Measurements from ENCODE around the gene RNF223. TPM values are rescaled to one million over a fixed set of nuclear protein-coding genes. Genes with fewer than 3 reads are reported as not detected.
"Not testable (repeated sequence)": the region's sequence is repeated elsewhere in the genome, so short reads cannot be mapped to it uniquely, and the experiment has no call there.

RNF223 gene
- total RNA-seq, 1 experiment from 2014 or later, result not detected

- no peak overlapping the region for H3K4me3 ChIP-seq
- H3K9me3 ChIP-seq, result no peaks in the 10 kb centered on the region
- DNase-seq, result no peak
- H3K36me3 ChIP-seq, result no peaks in the 10 kb centered on the region
- no peaks in the 10 kb centered on the region for H3K27me3 ChIP-seq
Observed at GRCh38 chr1:1060281-1061000, 13.7 kb downstream of the RNF223 start.

- H3K36me3 ChIP-seq, result no peaks in the 10 kb centered on the region
- no peaks in the 10 kb centered on the region for H3K27me3 ChIP-seq
- peak; percentile 78 for DNase-seq
- no peaks in the 10 kb centered on the region for H3K9me3 ChIP-seq
- H3K4me3 ChIP-seq, result peak overlapping the region; percentile 52
Observed at GRCh38 chr1:1059494-1060280, 14.4 kb downstream of the RNF223 start.

GRCh38 chr1:1058921-1059493 lies 15.1 kb downstream of the RNF223 start:
- DNase-seq, result peak; percentile 39
- no peaks in the 10 kb centered on the region for H3K9me3 ChIP-seq

GRCh38 chr1:1058088-1058905 lies 15.8 kb downstream of the RNF223 start:
- Histone ChIP-seq H3K9me3 (no peaks in the 10 kb centered on the region), H3K36me3 (no peaks in the 10 kb centered on the region), H3K4me3 (no peak overlapping the region), H3K27me3 (no peaks in the 10 kb centered on the region)
- DNase-seq, result no peak

More at GRCh38 chr1:1058921-1059493, 15.1 kb downstream of the RNF223 start:
- Histone ChIP-seq H3K4me3 (peak overlapping the region; percentile 52), H3K36me3 (no peaks in the 10 kb centered on the region), H3K27me3 (no peaks in the 10 kb centered on the region)

GRCh38 chr1:1057769-1058087 lies 16.4 kb downstream of the RNF223 start:
- not testable (repeated sequence) for H3K9me3 ChIP-seq, H3K36me3 ChIP-seq, H3K4me3 ChIP-seq, DNase-seq, H3K27me3 ChIP-seq

- no peak for DNase-seq
- H3K27me3 ChIP-seq, result no peaks in the 10 kb centered on the region
- H3K9me3 ChIP-seq, result no peaks in the 10 kb centered on the region
- H3K4me3 ChIP-seq, result no peak overlapping the region
- peaks cover 6% of the 10 kb centered on the region; the same call in 1 of the 2 replicates for H3K36me3 ChIP-seq
Observed at GRCh38 chr1:1055841-1056736, 18.0 kb downstream of the RNF223 start.

GRCh38 chr1:1054971-1055370 lies 19.1 kb downstream of the RNF223 start:
- Histone ChIP-seq H3K27me3 (no peaks in the 10 kb centered on the region), H3K9me3 (no peaks in the 10 kb centered on the region), H3K4me3 (no peak overlapping the region), H3K36me3 (peaks cover 6% of the 10 kb centered on the region; the same call in 1 of the 2 replicates)
- DNase-seq, result no peak

- DNase-seq, result no peak
- Histone ChIP-seq H3K9me3 (no peaks in the 10 kb centered on the region), H3K36me3 (peaks cover 6% of the 10 kb centered on the region; the same call in 1 of the 2 replicates), H3K4me3 (no peak overlapping the region), H3K27me3 (no peaks in the 10 kb centered on the region)
Observed at GRCh38 chr1:1054099-1054700, 19.9 kb downstream of the RNF223 start.

GRCh38 chr1:1053682-1054081 lies 20.4 kb downstream of the RNF223 start:
- Histone ChIP-seq H3K27me3 (no peaks in the 10 kb centered on the region), H3K4me3 (no peak overlapping the region), H3K9me3 (no peaks in the 10 kb centered on the region), H3K36me3 (peaks cover 6% of the 10 kb centered on the region; the same call in 1 of the 2 replicates)
- DNase-seq, result no peak

- peaks cover 6% of the 10 kb centered on the region; the same call in 1 of the 2 replicates for H3K36me3 ChIP-seq
- no peaks in the 10 kb centered on the region for H3K9me3 ChIP-seq
- H3K4me3 ChIP-seq, result no peak overlapping the region
- H3K27me3 ChIP-seq, result no peaks in the 10 kb centered on the region
- no peak for DNase-seq
Observed at GRCh38 chr1:1053022-1053421, 21.1 kb downstream of the RNF223 start.

- H3K36me3 ChIP-seq, result peaks cover 6% of the 10 kb centered on the region; the same call in 1 of the 2 replicates
- no peak for DNase-seq
- no peak overlapping the region for H3K4me3 ChIP-seq
- no peaks in the 10 kb centered on the region for H3K27me3 ChIP-seq
- no peaks in the 10 kb centered on the region for H3K9me3 ChIP-seq
Observed at GRCh38 chr1:1052003-1052840, 21.9 kb downstream of the RNF223 start.

GRCh38 chr1:1051127-1051810 lies 22.8 kb downstream of the RNF223 start:
- Histone ChIP-seq H3K27me3 (no peaks in the 10 kb centered on the region), H3K36me3 (peaks cover 6% of the 10 kb centered on the region; the same call in 1 of the 2 replicates), H3K4me3 (no peak overlapping the region), H3K9me3 (no peaks in the 10 kb centered on the region)
- no peak for DNase-seq

- Histone ChIP-seq H3K27me3 (no peaks in the 10 kb centered on the region), H3K9me3 (no peaks in the 10 kb centered on the region), H3K4me3 (no peak overlapping the region), H3K36me3 (peaks cover 6% of the 10 kb centered on the region; the same call in 1 of the 2 replicates)
- no peak for DNase-seq
Observed at GRCh38 chr1:1050577-1051052, 23.5 kb downstream of the RNF223 start.
